ENCODE results near the gene NDUFS2.
A peak's percentile ranks its signal among the peaks of the same experiment; 100 is the strongest.

The NDUFS2 gene

DNA sequence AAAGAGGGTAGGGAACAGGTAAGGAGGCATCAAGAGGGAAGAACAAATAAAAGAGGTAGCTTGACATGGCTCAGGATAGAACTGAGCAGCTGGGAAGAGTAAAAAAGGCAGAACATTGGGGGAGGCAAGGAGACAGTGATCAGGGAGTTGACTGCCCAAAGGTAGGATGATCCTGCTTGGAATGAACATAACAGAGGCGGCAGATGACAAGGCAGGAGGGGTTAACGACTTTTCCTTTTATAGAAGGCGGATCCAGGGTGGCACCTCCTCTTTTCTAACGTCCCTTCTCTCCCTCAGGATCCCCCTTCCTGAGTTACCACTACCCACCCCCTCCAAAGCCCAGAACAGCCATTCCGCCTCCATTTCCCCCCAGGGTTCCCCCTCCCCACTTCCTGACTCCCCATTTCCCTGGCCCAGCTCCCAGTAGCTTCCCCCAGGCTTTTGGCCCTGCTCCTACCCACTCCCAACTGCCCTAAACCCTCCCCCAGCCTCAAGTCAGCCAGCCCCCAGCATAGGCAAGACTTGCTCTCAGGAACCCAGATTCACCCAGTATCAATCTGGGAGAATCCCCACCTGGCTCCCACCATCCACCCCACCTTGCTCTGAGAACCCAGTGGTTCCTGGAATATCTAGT lies 2.5 kb upstream of the NDUFS2 start:
- TF ChIP-seq, protein P1, sequence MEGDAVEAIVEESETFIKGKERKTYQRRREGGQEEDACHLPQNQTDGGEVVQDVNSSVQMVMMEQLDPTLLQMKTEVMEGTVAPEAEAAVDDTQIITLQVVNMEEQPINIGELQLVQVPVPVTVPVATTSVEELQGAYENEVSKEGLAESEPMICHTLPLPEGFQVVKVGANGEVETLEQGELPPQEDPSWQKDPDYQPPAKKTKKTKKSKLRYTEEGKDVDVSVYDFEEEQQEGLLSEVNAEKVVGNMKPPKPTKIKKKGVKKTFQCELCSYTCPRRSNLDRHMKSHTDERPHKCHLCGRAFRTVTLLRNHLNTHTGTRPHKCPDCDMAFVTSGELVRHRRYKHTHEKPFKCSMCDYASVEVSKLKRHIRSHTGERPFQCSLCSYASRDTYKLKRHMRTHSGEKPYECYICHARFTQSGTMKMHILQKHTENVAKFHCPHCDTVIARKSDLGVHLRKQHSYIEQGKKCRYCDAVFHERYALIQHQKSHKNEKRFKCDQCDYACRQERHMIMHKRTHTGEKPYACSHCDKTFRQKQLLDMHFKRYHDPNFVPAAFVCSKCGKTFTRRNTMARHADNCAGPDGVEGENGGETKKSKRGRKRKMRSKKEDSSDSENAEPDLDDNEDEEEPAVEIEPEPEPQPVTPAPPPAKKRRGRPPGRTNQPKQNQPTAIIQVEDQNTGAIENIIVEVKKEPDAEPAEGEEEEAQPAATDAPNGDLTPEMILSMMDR (conservative IDR thresholded peaks at IDR 0.05; ENCODE audit: low read depth, low read length) = no peak
- no peak overlapping the region for H3K4me3 ChIP-seq (ENCODE audit: low read length)

DNA sequence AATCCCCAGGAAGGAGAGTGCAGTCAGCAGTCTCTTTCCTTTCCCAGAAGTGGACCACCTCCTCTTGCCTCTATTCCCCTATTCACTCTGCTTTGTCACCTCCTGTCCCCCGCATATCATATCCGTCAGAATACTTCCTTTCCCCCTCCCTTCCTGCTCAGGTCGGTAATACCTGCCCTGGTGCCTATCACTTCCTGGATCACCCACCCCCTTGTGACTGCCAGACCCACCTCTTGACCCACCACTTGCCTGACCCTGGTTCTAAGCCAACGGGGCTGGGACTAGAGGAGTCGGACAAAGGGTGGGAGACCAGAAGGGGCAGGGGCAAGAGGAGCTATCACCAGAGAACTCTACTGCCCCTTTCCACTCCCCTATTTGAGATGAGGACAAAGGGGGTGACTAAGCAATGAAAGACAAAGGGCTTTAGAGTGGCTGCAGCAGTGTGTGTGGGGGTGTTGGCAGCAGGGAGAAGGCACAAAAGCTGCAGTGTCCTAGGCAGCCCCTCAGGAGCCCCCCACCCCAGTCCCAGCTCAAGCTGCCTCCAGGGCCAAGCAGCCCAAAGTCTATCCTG lies 1.7 kb upstream of the NDUFS2 start:
- no peak overlapping the region for H3K4me3 ChIP-seq (ENCODE audit: low read length)
- TF ChIP-seq, protein P1 (conservative IDR thresholded peaks at IDR 0.05; ENCODE audit: low read depth, low read length) = no peak
- DNase-seq (ENCODE audit: low read depth) = no peak

More for the DNA sequence above, 2.5 kb upstream of the NDUFS2 start:
- no peak for DNase-seq (ENCODE audit: low read depth)

DNA sequence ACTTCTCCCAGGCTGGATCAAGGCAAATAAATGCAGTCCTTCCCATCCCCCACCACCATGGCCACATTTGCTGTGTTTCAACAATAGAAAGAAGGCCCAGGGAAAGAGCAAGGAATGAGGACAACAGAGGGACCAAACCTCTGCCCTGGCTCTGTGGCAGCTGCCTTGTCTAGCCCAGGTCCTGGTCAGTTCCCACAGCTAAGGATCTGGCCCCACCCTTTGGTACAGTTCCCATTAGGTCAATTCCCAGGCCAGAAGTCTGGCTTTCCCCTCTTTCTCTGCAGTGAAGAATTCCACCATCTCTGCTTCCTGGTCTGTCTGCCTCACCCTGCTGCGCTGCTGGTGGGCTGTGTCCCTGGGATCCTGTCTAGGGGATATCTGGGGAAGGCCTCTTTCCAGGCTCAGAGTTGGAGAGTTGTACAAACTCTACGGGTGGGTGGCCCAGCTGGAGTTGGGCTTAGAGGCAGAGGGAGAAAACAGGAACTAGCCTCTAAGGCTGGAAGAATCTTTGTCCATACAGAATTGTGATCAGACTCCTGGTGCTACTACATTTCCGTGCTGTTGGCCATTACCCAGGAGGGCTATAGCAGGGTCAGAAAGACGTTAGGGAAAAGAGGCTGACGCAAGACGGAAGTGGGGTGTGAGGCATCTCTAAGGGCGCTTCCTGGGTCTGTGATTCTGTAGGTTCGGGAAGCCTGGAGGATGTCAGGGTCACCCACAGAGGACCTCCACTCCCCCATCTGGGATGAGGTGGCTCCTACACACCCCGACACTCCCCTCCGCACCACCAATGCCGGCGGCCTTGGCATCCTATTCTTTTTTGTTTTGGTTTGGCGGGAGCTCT lies 953 bp upstream of the NDUFS2 start:
- TF ChIP-seq, protein P1 (conservative IDR thresholded peaks at IDR 0.05; ENCODE audit: low read depth, low read length) = no peak
- no peak for DNase-seq (ENCODE audit: low read depth)
- H3K4me3 ChIP-seq (ENCODE audit: low read length) = no peak overlapping the region

DNA sequence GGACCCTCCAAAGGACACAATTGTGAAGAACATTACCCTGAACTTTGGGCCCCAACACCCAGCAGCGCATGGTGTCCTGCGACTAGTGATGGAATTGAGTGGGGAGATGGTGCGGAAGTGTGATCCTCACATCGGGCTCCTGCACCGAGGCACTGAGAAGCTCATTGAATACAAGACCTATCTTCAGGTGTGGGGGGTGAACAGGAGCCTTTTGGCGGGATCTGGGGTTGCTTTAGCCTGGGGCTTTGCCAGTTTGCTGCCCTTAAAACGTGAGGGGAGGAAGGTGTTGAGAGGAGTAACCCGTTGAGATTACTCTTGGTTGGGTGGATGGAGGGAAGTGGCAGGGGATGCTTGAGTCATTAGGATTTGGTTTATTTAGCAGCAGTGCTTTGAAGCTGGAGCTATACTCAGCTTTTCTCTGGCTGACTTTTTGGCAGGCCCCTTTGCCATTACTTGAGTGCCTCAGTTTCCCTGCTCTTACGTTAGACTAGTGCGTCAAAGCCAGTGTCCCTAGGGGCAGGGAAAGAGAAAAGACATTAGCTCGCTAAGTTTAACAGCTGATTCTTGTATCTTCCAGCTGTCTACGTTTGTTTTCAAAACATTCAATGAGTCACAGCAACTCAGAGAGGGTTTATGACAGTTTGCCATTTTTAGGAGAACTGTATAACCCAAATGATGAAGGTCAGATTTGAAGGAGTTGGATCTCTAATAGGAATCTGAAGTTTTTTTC lies 4.4 kb downstream of the NDUFS2 start:
- DNase-seq (ENCODE audit: low read depth) = no peak
- H3K4me3 ChIP-seq (ENCODE audit: low read length) = no peak overlapping the region
- TF ChIP-seq, protein P1 (conservative IDR thresholded peaks at IDR 0.05; ENCODE audit: low read depth, low read length) = no peak

DNA sequence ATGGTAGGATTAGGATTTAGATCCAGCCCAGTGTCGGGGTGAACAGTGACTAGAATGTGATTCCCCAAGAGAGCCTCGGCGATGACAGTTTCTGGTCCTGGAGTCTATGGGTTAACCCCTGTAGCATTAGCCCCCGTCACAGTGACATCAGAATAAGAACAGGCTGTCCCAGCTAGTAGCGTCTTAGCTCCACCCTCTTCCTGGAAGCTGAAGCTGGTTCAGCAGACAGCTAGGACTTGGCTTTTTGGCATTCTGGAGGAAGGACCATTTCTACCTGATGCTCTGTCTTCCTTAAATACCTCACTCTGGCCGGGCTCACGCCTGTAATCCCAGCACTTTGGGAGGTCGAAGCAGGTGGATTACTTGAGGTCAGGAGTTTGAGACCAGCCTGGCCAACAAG lies 5.0 kb downstream of the NDUFS2 start:
- no peak for DNase-seq (ENCODE audit: low read depth)
- TF ChIP-seq, protein P1 (conservative IDR thresholded peaks at IDR 0.05; ENCODE audit: low read depth, low read length) = no peak
- H3K4me3 ChIP-seq (ENCODE audit: low read length) = no peak overlapping the region

DNA sequence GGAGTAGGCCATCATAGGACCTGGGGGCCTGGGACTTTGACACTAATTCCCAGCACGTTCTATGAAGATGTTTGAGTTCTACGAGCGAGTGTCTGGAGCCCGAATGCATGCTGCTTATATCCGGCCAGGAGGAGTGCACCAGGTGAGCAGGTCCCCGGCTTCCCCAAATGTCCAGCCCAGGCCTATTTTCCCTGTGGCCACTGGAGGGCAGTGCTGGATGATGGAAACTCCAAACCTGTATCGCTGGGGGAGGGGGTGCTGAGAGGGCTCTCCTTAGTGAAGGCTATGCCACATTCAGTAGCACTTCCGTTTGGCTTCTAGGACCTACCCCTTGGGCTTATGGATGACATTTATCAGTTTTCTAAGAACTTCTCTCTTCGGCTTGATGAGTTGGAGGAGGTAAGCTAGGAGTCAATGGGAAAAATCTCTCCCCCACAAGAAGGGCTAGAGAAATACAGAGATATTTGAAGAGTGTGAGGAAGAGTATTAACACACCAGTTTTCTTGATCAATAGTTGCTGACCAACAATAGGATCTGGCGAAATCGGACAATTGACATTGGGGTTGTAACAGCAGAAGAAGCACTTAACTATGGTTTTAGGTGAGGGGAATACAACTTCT lies 7.7 kb downstream of the NDUFS2 start:
- TF ChIP-seq, protein P1 (conservative IDR thresholded peaks at IDR 0.05; ENCODE audit: low read depth, low read length) = peak; percentile 97
- no peak overlapping the region for H3K4me3 ChIP-seq (ENCODE audit: low read length)
- DNase-seq (ENCODE audit: low read depth) = no peak

Measured in retinal pigment epithelial cell (primary cell).